HG03457 (cell line): ENCODE data around the gene CA10.

ENCODE experiments used
- ATAC-seq: cut with Tn5 transposase; IDR thresholded peaks from one replicate; pipeline ENCODE4 v1.9.1; 2021; ENCODE audit warnings: moderate number of reproducible peaks; ENCODE audit not compliant: unreplicated experiment

CA10 gene

DNA sequence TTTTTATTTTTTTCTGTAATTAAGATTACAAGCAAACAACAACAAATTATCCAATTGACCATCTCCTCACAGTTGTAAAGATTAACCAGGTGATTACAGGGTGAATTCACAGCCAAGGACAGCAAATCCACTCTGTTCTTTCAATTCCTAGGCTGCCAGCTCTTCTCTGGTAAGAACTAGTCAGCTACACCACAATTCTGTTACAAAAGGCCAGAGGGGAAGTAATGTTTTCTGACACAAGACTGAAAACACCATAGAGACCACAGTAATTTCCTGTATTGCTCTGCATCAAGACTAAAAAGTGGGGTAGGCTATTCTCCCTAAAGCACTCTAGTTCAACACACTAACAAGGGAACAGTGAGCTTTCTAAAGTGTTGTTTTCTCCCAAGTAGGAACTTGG is 10.6 kb downstream of the CA10 start:
- ATAC-seq, result peak; percentile 63

DNA sequence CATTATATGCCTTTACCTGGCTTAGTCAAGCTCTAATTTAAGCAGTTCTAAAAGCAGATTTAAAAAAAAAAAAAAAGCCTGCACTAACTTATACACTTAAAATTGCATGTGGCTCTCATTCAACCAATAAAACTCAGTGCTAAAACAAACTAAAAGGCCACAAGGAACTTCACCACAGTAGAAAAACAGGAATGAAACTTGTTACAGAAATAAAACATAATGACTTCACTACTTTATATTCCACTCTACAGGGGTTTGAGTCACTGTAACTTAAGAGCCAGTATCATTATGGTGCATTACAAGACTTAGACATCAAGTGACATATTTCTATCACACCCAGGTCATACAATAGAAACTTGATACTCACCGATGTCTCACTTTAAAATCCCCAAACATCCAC is 11.1 kb downstream of the CA10 start:
- ATAC-seq, result no peak

DNA sequence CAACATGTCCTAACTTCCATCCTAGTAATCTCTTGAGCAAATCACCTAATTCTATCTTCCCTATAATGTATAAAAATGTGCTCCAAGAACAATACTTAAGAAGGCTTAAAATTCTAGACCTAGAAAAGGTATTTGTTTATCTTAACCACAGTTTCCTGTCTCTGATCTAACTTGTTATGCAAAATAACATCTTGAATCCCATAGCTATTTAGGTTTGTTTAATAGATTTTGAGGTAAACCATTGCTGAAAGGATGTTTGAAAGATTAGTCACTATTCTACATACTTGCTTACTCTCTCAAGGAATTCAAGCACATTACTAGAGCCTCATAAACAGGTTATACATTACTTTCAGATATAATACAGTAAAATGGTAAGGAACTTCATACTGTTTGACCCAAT is 13.0 kb downstream of the CA10 start:
- no peak for ATAC-seq

DNA sequence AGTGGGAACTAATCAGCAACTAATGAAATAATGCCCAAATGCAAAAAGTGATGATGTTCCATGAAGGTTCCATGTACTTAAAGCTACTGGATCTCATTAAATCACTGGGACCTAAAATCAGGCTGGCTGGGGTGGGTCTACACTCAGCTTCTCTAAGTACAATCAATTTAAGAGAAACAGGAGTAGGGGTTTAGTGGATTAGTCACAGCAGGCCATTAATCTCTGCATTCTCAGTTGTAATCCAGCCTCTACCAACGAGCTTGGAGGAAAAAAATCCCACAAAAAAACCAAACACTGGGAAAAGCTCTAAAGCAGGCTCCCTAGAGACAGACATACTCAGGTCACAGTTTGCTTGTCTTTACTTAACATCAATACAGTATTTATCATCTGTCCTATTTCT is 15.0 kb downstream of the CA10 start:
- ATAC-seq, result no peak

DNA sequence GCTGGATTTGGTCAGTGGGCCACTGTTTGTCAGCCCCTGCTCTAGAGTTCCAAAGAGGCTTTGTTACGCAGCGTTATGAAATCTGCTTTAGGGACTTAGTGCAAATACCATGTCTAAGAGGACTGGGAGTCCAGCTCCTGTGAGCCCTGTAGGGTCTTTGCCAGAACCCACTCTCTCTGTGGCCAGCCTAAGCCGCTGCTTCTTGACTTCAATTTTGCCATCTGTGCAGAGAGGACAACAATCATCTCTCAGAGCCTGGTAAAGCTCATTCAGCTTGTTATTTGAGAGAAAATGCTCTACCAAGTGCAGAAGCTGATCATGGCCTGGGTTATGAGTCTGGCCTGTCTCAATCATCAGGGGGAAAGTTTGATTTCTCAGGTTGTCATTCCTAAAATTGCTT is 17.9 kb downstream of the CA10 start:
- no peak for ATAC-seq

DNA sequence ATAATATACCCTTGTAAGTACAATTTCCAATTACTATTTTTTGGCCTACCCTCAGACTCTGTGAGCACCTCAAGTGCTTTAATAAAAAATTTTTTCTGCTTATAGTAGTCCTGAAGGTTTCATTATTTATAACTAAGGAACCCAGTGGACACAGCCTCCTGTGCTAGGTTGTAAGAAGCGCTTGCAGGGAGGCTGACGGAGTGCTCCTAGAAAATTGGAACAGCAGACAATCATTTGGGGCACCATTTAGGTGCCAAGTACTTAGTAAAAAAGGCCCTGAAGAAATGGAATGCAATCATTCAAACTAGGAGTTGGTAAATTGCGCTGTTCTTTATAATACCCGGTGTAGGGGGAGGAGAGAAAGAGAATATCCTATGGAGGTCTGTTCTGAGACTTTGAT is 19.8 kb downstream of the CA10 start:
- no peak for ATAC-seq

DNA sequence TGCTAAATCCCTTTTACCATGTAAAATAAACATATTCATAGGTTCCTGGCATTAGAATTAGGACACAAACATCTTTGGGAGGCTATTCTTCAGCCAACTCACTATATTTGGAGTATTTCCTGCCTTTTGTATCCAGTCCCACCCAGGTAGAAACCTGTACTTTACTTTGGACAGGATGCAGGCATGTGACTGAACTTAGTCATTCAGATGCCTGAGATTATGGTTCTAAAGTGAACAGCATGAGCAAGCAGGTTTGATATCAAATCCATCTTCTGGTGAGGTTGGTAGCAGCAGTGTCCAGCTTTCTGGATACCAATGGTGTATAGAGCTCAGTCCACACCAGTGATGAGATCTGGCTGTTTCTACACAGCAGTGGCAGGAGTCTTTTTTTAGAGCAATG is 20.2 kb downstream of the CA10 start:
- ATAC-seq, result no peak

DNA sequence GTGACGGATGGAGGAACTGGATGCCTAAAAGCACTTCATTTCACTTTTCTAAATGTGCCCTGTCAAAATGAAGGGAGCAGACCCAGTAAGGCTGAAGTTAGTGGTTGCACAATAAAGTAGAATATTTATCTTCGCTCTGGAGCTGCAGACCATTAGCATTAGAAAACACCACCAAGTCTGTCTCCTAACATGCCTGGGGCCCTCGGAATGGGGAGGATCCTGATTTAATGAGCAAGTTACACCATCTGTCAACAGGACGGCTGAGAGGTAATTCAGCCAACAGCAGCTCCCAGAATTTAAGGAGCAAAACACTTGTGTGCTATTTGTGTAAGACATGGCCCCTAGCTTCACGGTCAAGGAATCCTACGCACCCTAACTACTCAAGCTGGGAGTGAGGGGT is 22.3 kb downstream of the CA10 start:
- no peak for ATAC-seq

DNA sequence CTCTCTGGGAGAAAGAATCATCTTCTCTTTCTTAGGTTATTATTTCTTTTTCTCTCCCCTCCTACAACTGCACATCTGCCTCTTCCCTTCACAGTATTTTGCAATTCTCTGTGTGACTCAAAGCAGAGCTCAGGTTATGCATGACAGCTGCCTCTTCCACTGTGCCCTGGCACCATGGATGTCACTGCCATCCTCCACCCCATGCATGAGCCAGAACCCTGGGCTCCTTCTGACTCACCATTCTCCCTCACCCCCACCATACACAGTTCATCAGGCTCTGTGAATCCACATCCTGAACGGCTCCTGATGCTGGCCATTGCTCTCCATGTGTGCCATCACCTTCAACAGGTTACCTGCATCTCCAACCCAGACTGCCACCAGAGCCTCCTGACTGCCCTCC is 23.9 kb downstream of the CA10 start:
- ATAC-seq, result no peak

DNA sequence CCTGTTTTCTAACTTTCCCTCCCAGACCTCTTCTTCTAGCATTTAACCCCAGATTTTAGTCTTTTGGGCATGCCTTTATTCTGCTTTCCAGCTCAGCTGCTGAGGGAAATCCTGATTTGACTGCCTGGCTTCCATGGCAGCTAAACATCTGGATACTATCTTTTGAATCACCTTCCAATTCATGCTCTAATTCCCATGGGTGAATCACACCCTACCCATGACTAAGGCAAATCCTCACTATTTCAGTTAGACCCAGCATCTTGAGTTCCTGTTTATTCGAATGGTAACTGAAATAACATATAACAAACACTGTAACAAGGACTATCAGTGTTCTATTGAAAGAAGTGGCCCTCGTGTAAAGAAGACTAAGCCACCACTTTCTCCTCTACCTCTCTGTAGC is 29.8 kb downstream of the CA10 start:
- no peak for ATAC-seq

DNA sequence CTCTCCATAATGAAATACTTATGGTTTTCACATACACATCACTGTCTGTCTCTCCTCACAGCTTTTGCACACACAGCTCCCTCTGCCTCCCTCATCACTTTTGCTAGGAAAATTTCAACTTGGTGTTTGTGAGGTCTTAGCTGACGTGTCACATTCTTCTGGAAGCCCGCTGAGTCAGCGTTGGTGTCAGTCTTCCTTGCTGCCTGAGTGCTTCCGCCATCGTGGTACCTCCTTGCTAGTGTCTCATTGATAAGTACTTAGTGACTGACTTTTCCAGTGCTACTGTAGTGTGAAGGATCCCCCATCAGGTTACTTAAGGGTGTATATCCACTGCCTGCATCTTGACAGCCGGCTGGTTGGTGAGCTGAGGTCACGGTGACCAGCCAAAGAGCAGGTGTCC is 33.5 kb downstream of the CA10 start:
- no peak for ATAC-seq

DNA sequence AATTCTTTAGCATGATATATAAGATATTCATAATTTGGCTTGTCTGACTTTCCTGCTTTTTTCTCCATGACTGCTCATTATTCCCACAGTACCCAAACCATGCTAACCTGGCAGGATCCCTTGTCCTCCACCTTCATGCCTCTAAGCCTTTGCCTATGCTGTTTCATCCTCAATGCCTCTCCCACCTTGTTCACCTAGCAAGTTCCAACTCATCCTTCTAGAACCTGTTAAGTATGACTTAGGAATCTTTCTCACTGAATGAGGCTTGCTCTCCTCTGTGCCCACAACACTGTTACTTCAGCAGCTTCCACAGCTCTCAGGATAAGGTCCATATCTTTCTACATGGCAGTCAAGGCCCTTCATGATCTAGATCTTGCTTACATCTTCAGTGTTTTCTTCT is 34.0 kb downstream of the CA10 start:
- ATAC-seq, result no peak

DNA sequence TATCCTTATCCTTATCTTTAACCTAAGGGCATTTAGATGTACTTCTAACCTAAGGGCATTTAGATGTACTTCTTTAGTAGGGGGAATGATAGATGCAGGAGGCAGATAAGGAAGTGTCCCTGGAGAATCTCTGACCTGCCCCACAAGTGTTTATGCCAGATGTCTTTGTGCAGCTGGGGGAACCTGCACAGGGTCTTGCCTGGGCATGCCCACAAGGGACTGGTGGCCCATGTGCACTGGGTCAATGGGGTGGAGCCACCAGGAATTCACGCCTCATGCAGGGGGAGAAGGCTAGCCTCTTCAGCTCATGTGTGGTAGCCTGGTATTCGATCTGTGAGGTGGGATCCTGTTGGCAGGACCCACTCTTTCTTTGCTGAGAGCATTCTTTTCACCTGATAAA is 38.0 kb downstream of the CA10 start:
- no peak for ATAC-seq

DNA sequence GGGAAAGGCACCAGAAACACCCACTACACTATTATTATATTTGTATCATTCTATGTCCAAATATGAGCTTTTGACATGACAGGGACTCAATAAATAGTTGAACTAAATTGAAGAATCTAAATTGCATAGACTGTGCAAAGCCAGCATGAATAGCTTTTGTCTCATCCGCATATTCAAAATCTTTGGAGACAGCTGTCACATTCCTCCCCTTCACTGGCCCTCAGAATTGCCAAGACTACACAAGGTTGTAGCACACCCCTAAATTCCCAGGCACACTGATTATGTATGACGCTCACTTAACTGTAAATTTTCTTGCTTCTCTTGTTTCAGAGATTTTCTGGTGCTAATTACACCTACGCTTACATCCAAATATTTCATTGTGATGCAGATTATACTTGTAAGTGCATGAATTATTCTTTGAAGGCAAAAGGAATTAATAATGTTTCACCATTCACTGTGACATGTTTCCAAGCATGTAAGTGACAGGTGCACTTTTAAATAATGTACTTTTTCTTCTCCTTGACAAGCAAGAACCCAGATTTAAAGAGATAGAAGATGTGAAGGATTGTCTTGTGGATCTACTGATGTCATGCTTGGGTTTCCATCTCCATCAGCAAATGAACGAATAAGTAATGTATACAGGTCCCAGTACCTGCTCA is 47.5 kb downstream of the CA10 start:
- ATAC-seq, result no peak

DNA sequence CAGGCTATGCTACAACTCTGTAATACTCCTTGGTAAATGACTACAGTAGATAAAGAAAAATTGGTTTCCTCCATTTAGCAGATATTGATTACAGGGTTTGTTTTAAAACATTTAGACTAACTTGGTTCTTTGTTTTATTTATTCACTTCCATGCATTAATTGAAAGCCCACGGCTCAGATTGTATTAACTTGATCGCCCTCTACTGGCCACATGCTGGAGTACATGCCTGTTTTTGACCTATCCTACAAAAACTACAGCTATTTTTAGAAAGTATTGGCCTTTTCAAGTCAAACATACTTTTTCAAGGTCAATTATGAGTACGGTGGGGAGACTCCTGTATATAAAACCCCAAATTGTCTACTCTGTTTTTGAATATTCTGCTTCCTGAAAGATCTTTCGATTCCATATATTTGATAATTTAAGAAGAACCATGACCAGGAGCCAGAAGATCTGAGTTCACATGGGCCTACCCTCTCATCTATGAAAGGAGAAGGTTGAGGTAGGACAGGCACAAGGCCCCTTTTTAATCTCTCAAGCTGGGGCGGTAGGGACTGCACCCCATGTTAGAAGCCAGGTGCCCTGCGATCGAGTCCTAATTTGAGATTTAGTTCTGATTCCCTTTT is 51.8 kb downstream of the CA10 start:
- ATAC-seq, result no peak

DNA sequence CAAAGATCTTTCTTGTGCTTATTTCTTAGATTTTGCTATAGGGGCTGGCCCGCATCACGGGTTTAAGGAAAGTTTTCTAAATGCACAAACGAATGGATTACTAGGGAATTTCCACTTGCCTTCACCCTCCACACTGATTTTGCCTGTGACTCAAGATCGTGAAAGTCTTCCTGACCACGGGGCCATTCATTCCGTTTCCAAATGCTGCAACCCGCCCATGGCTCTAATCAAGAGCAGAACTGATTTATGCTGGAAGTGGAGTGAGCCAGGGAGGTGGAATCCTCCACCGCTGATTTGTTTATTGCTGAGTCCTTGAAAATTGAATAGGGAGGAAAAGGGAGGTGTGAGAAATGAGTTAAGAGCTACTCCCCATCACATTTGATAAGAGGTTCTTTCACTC is 52.4 kb downstream of the CA10 start:
- no peak for ATAC-seq

DNA sequence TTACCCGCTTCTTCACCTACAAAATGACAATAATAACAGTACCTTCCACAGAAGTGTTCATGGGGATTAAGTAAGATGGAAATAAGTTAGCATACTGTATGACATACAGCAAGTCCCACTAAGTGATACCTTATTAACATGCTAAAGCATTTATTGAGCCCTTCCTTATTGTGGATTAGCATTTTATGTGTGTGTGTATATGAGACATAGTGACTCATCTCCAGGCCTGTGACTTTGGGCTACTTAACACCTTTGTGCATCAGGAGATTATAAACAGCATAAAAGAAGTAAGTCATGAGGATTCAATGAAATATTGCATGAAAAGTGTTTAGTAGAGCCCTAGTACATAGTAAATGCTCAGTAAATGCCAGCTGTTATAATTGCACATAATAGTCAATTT is 52.9 kb downstream of the CA10 start:
- ATAC-seq, result no peak

DNA sequence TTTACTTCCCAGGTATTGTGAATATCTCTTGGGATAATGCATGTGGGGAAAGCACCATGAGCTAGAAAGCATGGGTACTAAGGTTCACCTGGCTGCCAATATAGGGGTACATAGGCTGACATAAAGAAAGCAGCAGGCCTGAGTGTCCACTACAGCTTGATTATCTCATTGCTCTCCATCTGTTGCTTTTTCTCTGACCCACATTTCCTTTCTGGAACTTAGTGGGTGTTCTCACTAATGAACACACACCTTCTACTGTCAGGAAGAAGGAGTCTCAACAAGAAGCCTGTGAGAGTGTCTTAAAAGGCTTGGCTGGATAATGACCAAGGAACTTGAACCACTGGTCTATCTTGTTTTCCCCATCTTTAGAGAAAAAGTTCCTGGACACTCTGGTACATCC is 62.5 kb downstream of the CA10 start:
- no peak for ATAC-seq

DNA sequence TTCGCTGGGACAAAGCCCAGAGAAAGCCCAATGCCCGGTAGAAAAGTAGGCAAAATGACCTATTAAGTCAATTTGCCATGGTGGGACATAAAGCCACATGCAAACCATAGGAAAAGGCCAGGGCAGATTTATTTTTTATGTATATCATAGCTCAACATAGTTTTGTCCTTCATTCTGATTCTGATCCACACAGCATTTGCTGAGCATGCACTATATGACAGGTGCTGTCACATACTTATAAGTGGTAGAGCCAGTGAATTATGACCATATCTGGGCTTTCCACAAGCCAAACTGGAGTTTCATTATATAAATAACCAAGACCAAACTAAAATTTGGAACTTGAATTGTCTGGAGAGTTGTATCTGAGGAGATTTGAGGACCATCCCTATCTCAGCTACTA is 74.3 kb downstream of the CA10 start:
- no peak for ATAC-seq

DNA sequence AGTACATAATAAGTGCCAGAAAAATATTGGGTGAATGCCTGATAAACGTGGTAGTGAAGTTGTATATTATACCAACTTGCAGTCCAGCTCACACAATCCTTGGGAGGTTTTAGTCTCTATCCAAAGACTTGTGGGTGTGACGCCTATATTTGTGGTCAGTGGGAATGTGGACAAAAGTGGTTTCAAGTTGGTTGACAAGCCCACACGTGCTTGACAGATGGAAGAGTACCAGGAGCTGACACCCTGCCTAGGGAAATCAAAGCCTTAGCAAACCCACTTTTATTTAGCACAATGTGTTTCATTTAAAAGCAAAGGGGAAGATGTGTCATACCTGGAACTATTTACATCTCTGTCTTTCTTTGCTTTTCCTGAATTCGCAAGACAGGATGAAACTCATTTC is 79.0 kb downstream of the CA10 start:
- ATAC-seq, result no peak

DNA sequence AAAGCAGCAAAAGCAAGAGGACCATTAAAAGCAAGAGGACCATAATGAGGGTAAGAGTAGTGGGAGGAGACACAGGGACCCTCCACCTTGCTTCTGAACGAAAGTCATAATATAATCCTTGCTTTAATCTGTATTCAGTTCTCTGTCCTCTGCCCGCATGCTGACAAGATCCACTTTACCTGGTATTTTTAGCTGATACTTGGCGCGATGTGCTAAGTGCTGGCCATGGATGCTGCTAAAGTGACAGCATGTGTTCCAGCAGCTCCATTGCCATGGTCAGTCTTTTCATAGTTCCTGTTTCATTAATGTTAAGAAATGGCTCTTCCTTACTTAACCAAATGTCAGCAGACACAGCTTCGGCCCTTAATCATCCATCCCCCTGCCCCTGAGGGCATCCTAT is 86.8 kb downstream of the CA10 start:
- no peak for ATAC-seq

DNA sequence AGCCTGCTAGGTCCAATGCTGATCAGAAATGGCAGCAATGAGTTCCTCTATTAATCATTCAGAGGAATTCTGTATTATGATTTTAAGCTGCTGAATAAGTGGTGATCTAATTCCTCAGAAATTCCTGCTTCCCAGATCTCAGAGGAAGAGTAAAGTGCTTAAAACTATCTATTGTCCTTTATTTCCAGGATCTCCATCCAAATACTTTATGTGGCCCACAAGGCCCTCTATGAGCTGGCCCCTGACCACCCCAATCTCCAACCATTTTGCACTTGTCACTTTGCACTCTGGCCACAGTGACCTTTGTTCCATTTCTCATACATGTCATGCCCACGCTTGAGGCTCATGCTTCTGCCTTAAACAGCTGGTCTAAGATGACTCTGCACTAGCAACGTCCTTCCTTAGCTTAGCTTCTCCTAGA is 93.7 kb downstream of the CA10 start:
- ATAC-seq, result no peak

DNA sequence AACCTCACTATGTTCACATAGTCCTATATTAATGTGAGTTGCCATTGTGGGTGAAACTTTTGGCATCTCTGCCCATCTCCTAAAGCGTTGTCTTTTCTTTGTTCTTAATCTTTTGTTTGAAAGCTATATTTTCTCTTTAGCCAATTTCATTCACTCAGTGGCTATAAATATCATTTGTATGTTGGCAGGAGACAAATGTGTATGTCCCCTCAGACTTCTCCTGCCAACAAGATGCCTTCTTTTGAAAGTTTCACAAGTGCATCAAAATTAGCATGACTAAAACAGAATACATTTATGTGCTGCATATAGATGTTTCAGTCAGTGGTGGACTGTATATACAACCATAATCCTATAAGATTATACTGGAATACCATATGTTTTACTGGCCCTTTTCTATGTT is 109.0 kb downstream of the CA10 start:
- no peak for ATAC-seq
